ENCODE data around the gene SHBG.
A peak's percentile ranks its signal among the peaks of the same experiment; 100 is the strongest.

GRCh38 chr17:7583253-7584109, 46.5 kb upstream of the SHBG start, which contains the start of gene MPDU1:
- TF ChIP-seq POLR2A (IDR thresholded peaks at IDR 0.05), result peak; percentile 83
- TF ChIP-seq CTCF (IDR thresholded peaks at IDR 0.05), result peak in 1 of 5 experiments; percentile 29

Measured in transverse colon (tissue), 3 donors.